Lower leg skin (tissue), 3 donors: Measurements from ENCODE around the gene CYTH1.

Experiments used
- CTCF ChIP-seq, 3 donors: fragments of 450-650 bp; IDR thresholded peaks; one replicate each; pipeline ENCODE4 v1.5.1; 2016; ENCODE audit warnings: antibody characterized with exemption in 3 of 3, mild to moderate bottlenecking in 3 of 3, moderate library complexity in 2 of 3
- POLR2A ChIP-seq, 2 donors: fragments of 450-650 bp; IDR thresholded peaks; one replicate each; pipeline ENCODE4 v1.6.1; 2016 to 2017; ENCODE audit warnings: antibody characterized with exemption in 2 of 2, mild to moderate bottlenecking in 1 of 2, moderate library complexity in 1 of 2

GRCh38 chr17:78715000-78715771, 66.9 kb downstream of the CYTH1 start:
- no peak for TF ChIP-seq CTCF (IDR thresholded peaks at IDR 0.05)
- TF ChIP-seq POLR2A (IDR thresholded peaks at IDR 0.05): no peak
